Naive thymus-derived CD4-positive, alpha-beta T cell (primary cell): ENCODE data around the gene CASTOR1. TPM values are rescaled to one million over a fixed set of nuclear protein-coding genes. Genes with fewer than 3 reads are reported as not detected.

Source experiments
- ATAC-seq: fragments of 150-1000 bp; cut with Tn5 transposase; 2 replicates; pipeline ENCODE4 v1.10.0; 2021; ENCODE audit warnings: mild to moderate bottlenecking, moderate library complexity
- CTCF ChIA-PET: fragments of 350-600 bp; sonication (Branson Sonifier 250); formaldehyde crosslinking; loops from one replicate; lab custom pipeline; 2021; ENCODE audit warnings: antibody characterized with exemption; lab: Charles Lee
- POLR2A ChIA-PET: fragments of 350-600 bp; sonication (Branson Sonifier 250); formaldehyde crosslinking; loops from one replicate; lab custom pipeline; 2021; ENCODE audit warnings: antibody characterized with exemption, inconsistent platforms; lab: Charles Lee
- DNase-seq, 9 donors: peaks; one replicate each; pipeline versions ENCODE4 v3.0.0 to v3.0.0-alpha.2; 2020 to 2022; ENCODE audit warnings: mixed read lengths in 1 of 9
- H3K27ac ChIP-seq: one replicate; pipeline ENCODE4 v1.7.0; 2013; ENCODE audit warnings: mild to moderate bottlenecking, low read depth, low read length, moderate library complexity
- H3K27me3 ChIP-seq, 2 donors: one replicate each; pipeline ENCODE4 v1.7.0; 2013; ENCODE audit warnings: low read length in 2 of 2, mild to moderate bottlenecking in 2 of 2, moderate library complexity in 2 of 2; ENCODE audit not compliant: control insufficient read depth in 2 of 2, insufficient read depth in 2 of 2
- H3K36me3 ChIP-seq, 3 experiments: 1 replicate in 2 of 3; 2 replicates in 1 of 3; pipeline ENCODE4 v1.7.0; 2013; ENCODE audit warnings: low read length in 3 of 3, mild to moderate bottlenecking in 3 of 3, moderate library complexity in 1 of 3; ENCODE audit not compliant: insufficient read depth in 3 of 3, control insufficient read depth in 2 of 3
- H3K4me1 ChIP-seq, 2 donors: one replicate each; pipeline ENCODE4 v1.7.0; 2013; ENCODE audit warnings: low read length in 2 of 2, mild to moderate bottlenecking in 2 of 2, moderate library complexity in 1 of 2; ENCODE audit not compliant: control insufficient read depth in 2 of 2, insufficient read depth in 2 of 2
- H3K4me3 ChIP-seq: 2 replicates; pipeline ENCODE4 v1.7.0; 2013; ENCODE audit warnings: mild to moderate bottlenecking, low read length
- H3K9me3 ChIP-seq, 3 experiments: 1 replicate in 2 of 3; 2 replicates in 1 of 3; pipeline ENCODE4 v1.7.0; 2013; ENCODE audit warnings: low read length in 3 of 3; ENCODE audit not compliant: control insufficient read depth in 2 of 3
- H3K27ac Mint-ChIP-seq, 9 donors: one replicate each; pipeline ENCODE4 v1.8.0; 2020 to 2022; ENCODE audit warnings: mixed read lengths in 9 of 9, mild to moderate bottlenecking in 8 of 9, moderate library complexity in 5 of 9, inconsistent platforms in 2 of 9
- H3K27me3 Mint-ChIP-seq, 5 donors: one replicate each; pipeline ENCODE4 v1.8.0; 2021 to 2022; ENCODE audit warnings: mixed read lengths in 5 of 5, mild to moderate bottlenecking in 1 of 5
- H3K36me3 Mint-ChIP-seq, 5 donors: one replicate each; pipeline ENCODE4 v1.8.0; 2020 to 2022; ENCODE audit warnings: mixed read lengths in 5 of 5, mild to moderate bottlenecking in 3 of 5, inconsistent platforms in 1 of 5
- H3K4me1 Mint-ChIP-seq, 7 donors: one replicate each; pipeline ENCODE4 v1.8.0; 2020 to 2022; ENCODE audit warnings: mixed read lengths in 7 of 7, mild to moderate bottlenecking in 3 of 7, inconsistent platforms in 1 of 7
- H3K4me3 Mint-ChIP-seq, 10 donors: one replicate each; pipeline ENCODE4 v1.8.0; 2020 to 2022; ENCODE audit warnings: mild to moderate bottlenecking in 10 of 10, mixed read lengths in 10 of 10, moderate library complexity in 6 of 10, inconsistent platforms in 2 of 10
- H3K9me3 Mint-ChIP-seq, 11 donors: one replicate each; pipeline ENCODE4 v1.8.0; 2020 to 2022; ENCODE audit warnings: mixed read lengths in 11 of 11, mild to moderate bottlenecking in 4 of 11, inconsistent platforms in 1 of 11, moderate library complexity in 1 of 11
- intact Hi-C, 2 donors: fragments of 100-400 bp; cut with micrococcal nuclease; formaldehyde crosslinking; loops; one replicate each; pipeline ENCODE4 v1.15.1; 2023
- polyA plus RNA-seq, 2 donors: library from polyadenylated mRNA; unstranded; fragments of 300-500 nt; fragmentation: Illumina TruSeq; gene quantifications; one replicate each; pipeline ENCODE4 v1.2.3, GENCODE V29; 2021
- total RNA-seq, 6 experiments: library from RNA in 5 of 6; stranded (reverse) in 5 of 6; gene quantifications; 1 replicate in 5 of 6; 2 replicates in 1 of 6; pipeline ENCODE4 v1.2.3 and lab custom pipeline; 2021 to 2026

CASTOR1 gene
- total and polyA plus RNA-seq, 7 experiments from 2014 or later: 12.4 to 43.0 (median 19.0) TPM

DNA sequence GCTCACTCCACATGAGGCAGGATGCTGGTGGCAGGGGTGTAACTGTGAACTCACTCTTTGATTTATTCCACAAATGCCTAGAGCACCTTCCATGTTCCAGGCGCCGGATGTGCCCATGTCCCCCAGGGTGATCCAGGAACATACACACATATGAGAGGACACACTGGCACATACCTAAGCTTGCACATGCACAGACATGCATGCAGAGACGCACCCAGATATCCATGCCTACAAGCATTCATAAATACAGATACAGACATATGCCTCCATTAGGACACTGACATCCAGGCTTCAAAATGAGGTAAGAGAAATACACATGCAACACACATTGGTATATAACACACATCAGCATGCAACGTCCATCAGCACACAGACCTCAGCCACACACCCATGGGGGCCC, 27.2 kb downstream of the CASTOR1 start:
- no peaks in the 10 kb centered on the region for H3K27me3 Mint-ChIP-seq
- DNase-seq: no peak
- ChIA-PET CTCF (interaction anchor here (0.5 to 4.4 kb wide), 4 partner anchors 16 to 149 kb away, joined by 3 to 28 read pairs (median 3); partner anchors contain the start of gene RNF215), POLR2A (interaction anchor here (0.8 kb wide), 1 partner anchor 491 kb away, joined by 3 read pairs; no protein-coding TSS in a partner anchor)
- no peaks in the 10 kb centered on the region for H3K36me3 ChIP-seq
- H3K9me3 Mint-ChIP-seq: no peaks in the 10 kb centered on the region
- peaks cover 21 to 52% (median 34%) of the 10 kb centered on the region in 7 donors for H3K4me1 Mint-ChIP-seq
- no peak overlapping the region for H3K4me3 ChIP-seq
- peak overlapping the region in 2 of 10 donors; percentile 14 to 82 for H3K4me3 Mint-ChIP-seq
- no peak overlapping the region for H3K27ac ChIP-seq
- peak overlapping the region in 2 of 9 donors; percentile 76 to 83 for H3K27ac Mint-ChIP-seq
- ATAC-seq: no peak
- no peaks in the 10 kb centered on the region for H3K9me3 ChIP-seq
- peaks cover 0 to 40% (median 0%) of the 10 kb centered on the region in 5 donors for H3K36me3 Mint-ChIP-seq
- peaks cover 17 to 28% of the 10 kb centered on the region in 2 donors for H3K4me1 ChIP-seq
- intact Hi-C loops: no loop called here
- no peaks in the 10 kb centered on the region for H3K27me3 ChIP-seq

DNA sequence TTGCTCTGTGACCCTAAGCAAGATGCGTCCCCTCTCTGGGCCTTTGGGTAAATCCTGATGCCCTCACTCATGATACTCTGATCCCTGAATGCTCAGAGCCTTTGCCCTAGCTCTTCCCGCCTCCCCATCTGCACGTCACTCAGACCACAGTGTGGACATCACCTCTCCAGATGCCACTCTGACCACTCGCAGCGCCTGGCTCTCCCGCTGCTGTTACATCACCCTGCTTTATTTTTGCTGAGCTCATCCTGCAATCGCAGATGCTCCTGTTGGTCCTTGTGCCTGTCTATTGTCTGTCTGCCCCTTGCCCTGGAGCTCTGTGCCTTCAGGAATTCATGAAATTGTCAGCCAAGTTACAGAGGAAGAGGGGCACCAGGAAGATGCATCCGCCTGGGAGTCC, 28.2 kb downstream of the CASTOR1 start:
- intact Hi-C loops: no loop called here
- H3K4me3 ChIP-seq: no peak overlapping the region
- no peaks in the 10 kb centered on the region for H3K27me3 Mint-ChIP-seq
- no peak for DNase-seq
- no peak overlapping the region for H3K4me3 Mint-ChIP-seq
- H3K4me1 Mint-ChIP-seq: peaks cover 17 to 57% (median 29%) of the 10 kb centered on the region in 7 donors
- no peaks in the 10 kb centered on the region for H3K36me3 ChIP-seq
- H3K9me3 Mint-ChIP-seq: no peaks in the 10 kb centered on the region
- CTCF ChIA-PET: interaction anchor here (0.5 to 4.4 kb wide), 6 partner anchors 17 to 900 kb away, joined by 3 to 28 read pairs (median 4); partner anchors contain the start of gene RNF215
- H3K36me3 Mint-ChIP-seq: peaks cover 0 to 32% (median 0%) of the 10 kb centered on the region in 5 donors
- no peaks in the 10 kb centered on the region for H3K9me3 ChIP-seq
- POLR2A ChIA-PET: no interaction called here
- H3K4me1 ChIP-seq: peaks cover 17 to 21% of the 10 kb centered on the region in 2 donors
- ATAC-seq: no peak
- no peaks in the 10 kb centered on the region for H3K27me3 ChIP-seq
- H3K27ac Mint-ChIP-seq: peak overlapping the region in 2 of 9 donors; percentile 5 to 83
- no peak overlapping the region for H3K27ac ChIP-seq

DNA sequence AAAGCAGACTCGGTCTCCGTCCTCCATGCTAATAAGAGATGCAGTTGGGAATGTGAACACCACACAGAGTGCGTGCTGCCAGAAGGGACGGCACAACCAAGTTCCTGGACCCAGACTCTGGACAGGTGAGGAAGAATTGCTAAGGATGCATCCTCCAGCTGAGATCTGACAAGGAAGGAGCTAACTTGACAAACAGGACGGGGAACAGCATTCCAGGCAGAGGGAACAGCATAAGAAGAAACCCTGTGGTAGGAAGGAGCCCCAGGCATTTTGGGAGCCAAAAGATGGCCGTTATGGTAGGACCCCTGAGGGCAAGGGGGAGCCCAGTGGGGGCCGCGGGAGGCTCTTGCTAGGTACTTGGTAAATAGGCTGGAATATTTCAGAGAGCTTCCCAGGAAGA, 28.6 kb downstream of the CASTOR1 start:
- ChIA-PET POLR2A (interaction anchor here (0.8 kb wide), 1 partner anchor 26 kb away, joined by 5 read pairs; no protein-coding TSS in a partner anchor), CTCF (interaction anchor here (0.5 to 4.4 kb wide), 5 partner anchors 25 to 901 kb away, joined by 3 to 28 read pairs (median 4); partner anchors contain the start of gene RNF215)
- Histone ChIP-seq H3K4me1 (peaks cover 17 to 19% of the 10 kb centered on the region in 2 donors), H3K27ac (no peak overlapping the region), H3K4me3 (no peak overlapping the region), H3K36me3 (no peaks in the 10 kb centered on the region), H3K27me3 (no peaks in the 10 kb centered on the region), H3K9me3 (no peaks in the 10 kb centered on the region)
- ATAC-seq (no peak), DNase-seq (no peak)
- Mint-ChIP-seq H3K9me3 (no peaks in the 10 kb centered on the region), H3K27ac (peak overlapping the region in 1 of 9 donors; percentile 54), H3K4me3 (peak overlapping the region in 1 of 10 donors; percentile 33), H3K36me3 (peaks cover 0 to 28% (median 0%) of the 10 kb centered on the region in 5 donors), H3K27me3 (no peaks in the 10 kb centered on the region), H3K4me1 (peaks cover 13 to 57% (median 28%) of the 10 kb centered on the region in 7 donors)
- intact Hi-C loops: no loop called here

DNA sequence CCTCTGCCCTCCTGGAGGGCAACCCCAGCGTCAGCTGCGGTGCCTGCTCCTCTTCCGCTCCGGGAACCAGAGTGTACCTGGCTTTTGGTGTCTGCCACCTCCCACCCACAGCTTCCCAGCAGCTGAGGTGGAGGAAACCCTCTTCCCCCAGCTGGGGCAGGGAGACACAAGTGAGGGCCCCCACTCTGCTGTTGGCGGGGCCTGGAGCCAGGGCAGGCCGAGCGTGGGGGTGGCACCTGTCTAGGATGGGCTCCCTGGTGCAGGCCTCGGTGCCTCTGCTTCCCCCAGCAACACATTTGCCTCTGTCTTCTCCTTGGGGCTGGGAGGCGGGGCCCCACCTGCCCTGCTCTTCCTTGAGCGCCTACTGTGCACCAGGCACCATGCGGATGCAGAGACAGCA, 29.0 kb downstream of the CASTOR1 start:
- POLR2A ChIA-PET: interaction anchor here (0.8 kb wide), 1 partner anchor 26 kb away, joined by 5 read pairs; no protein-coding TSS in a partner anchor
- H3K27ac ChIP-seq: no peak overlapping the region
- ATAC-seq: no peak

DNA sequence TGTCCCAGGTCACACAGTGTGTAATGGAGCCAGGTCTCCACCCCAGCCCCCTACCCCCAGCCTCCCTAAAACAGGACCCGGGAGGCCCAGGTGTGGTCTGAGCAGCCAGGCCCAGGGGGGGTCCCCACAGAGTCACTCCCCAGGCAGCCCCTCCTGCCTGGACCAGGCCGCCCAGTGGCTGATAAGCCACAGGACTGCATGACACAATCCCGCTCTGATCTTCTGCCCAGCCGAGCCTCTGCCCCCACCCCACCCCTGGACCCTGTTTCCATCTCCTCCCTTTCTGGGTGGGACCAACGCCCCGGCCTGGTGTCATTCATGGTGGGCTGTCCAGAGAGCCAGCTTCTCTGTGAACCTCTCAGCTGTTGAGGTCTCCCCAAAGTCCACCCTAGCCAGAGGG, 35.0 kb downstream of the CASTOR1 start:
- Mint-ChIP-seq H3K9me3 (no peaks in the 10 kb centered on the region), H3K36me3 (no peaks in the 10 kb centered on the region), H3K4me1 (peaks cover 0 to 50% (median 9%) of the 10 kb centered on the region in 7 donors), H3K4me3 (no peak overlapping the region), H3K27ac (peak overlapping the region in 1 of 9 donors; percentile 60), H3K27me3 (no peaks in the 10 kb centered on the region)
- intact Hi-C loops: no loop called here
- Histone ChIP-seq H3K4me3 (no peak overlapping the region), H3K27me3 (no peaks in the 10 kb centered on the region), H3K9me3 (no peaks in the 10 kb centered on the region), H3K27ac (no peak overlapping the region), H3K4me1 (no peaks in the 10 kb centered on the region), H3K36me3 (no peaks in the 10 kb centered on the region)
- ATAC-seq: no peak
- DNase-seq: no peak
- POLR2A ChIA-PET: no interaction called here
- CTCF ChIA-PET: no interaction called here

More for the DNA sequence above, 29.0 kb downstream of the CASTOR1 start:
- no peaks in the 10 kb centered on the region for H3K27me3 ChIP-seq
- Mint-ChIP-seq H3K9me3 (no peaks in the 10 kb centered on the region), H3K27ac (no peak overlapping the region), H3K4me1 (peaks cover 10 to 57% (median 25%) of the 10 kb centered on the region in 7 donors), H3K36me3 (peaks cover 0 to 23% (median 0%) of the 10 kb centered on the region in 5 donors), H3K4me3 (peak overlapping the region in 1 of 10 donors; percentile 33), H3K27me3 (no peaks in the 10 kb centered on the region)
- H3K4me1 ChIP-seq: peaks cover 13 to 15% of the 10 kb centered on the region in 2 donors
- intact Hi-C loops: no loop called here
- no peaks in the 10 kb centered on the region for H3K9me3 ChIP-seq
- no peak for DNase-seq
- no peaks in the 10 kb centered on the region for H3K36me3 ChIP-seq
- CTCF ChIA-PET: interaction anchor here (1.6 kb wide), 1 partner anchor 25 kb away, joined by 8 read pairs; no protein-coding TSS in a partner anchor
- no peak overlapping the region for H3K4me3 ChIP-seq

DNA sequence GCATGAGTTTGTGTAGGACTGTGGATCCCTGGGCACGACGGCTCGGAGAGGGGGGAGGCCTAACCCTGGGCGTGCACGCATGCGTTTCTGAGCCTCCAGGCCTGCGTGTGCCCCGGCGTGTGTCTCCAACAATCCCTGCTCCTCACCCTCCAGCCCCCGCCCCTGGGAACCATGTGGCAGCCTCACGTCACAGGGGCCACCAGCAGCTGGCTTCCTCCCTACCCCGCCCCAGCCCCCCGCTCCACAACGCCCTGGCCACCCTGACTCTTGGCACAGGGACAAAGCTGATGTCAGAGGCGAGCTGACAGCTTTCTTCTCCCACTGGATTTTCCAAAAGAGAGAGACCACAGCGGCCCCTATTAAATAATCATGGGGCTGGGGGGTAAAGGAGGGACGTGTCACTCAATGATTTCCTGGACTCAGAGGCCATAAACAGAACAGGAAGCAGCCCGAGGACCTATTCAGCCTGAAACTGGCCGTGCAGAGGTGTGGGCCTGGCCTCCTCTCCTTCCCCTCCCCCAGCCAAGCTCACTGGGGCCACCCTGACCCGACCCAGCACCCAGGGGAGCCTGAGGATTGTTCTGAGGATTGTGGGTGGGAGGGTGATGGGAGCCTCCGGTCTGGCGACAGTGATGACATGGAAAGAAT, 36.0 kb downstream of the CASTOR1 start:
- Histone ChIP-seq H3K27me3 (no peaks in the 10 kb centered on the region), H3K36me3 (no peaks in the 10 kb centered on the region), H3K27ac (no peak overlapping the region), H3K9me3 (no peaks in the 10 kb centered on the region), H3K4me1 (no peaks in the 10 kb centered on the region), H3K4me3 (no peak overlapping the region)
- no peaks in the 10 kb centered on the region for H3K36me3 Mint-ChIP-seq
- POLR2A ChIA-PET: no interaction called here
- peaks cover 5 to 51% (median 14%) of the 10 kb centered on the region in 7 donors for H3K4me1 Mint-ChIP-seq
- peaks cover 0 to 5% (median 3%) of the 10 kb centered on the region in 5 donors for H3K27me3 Mint-ChIP-seq
- peak overlapping the region in 1 of 9 donors; percentile 64 for H3K27ac Mint-ChIP-seq
- DNase-seq (no peak), ATAC-seq (no peak)
- intact Hi-C loops: loop anchor here in 1 of 2 donors (2.0 kb wide), 1 partner anchor 487 kb away; the partner anchor contains the start of genes UQCR10 and ZMAT5
- CTCF ChIA-PET: interaction anchor here (0.6 to 0.8 kb wide), 2 partner anchors 146 to 502 kb away, joined by 3 read pairs; no protein-coding TSS in a partner anchor
- no peaks in the 10 kb centered on the region for H3K9me3 Mint-ChIP-seq
- H3K4me3 Mint-ChIP-seq: peak overlapping the region in 1 of 10 donors; percentile 71
